Brain microvascular endothelial cell (primary cell): Measurements from ENCODE around the gene SAMD3.
"Not testable (repeated sequence)": the region's sequence is repeated elsewhere in the genome, so short reads cannot be mapped to it uniquely, and the experiment has no call there.

Experiments
- DNase-seq: peaks from one replicate; pipeline ENCODE4 v3.0.0-alpha.2; 2020
- H3K27ac ChIP-seq: fragments of 250-450 bp; sonication (Bioruptor Pico); 2 replicates; pipeline ENCODE4 v1.5.1; 2020; ENCODE audit warnings: mild to moderate bottlenecking, moderate library complexity
- H3K27me3 ChIP-seq: fragments of 250-450 bp; sonication (Bioruptor Pico); replicated peaks from 2 replicates; pipeline ENCODE4 v1.5.1; 2020; ENCODE audit warnings: mild to moderate bottlenecking
- H3K36me3 ChIP-seq: fragments of 250-450 bp; sonication (Bioruptor Pico); replicated peaks from 2 replicates; pipeline ENCODE4 v1.5.1; 2020; ENCODE audit warnings: mild to moderate bottlenecking
- H3K4me3 ChIP-seq: 2 replicates; pipeline ENCODE4 v1.5.1; 2011; ENCODE audit warnings: low read depth, mild to moderate bottlenecking, control low read depth, low read length, moderate library complexity
- CTCF ChIP-seq: IDR thresholded peaks from 2 replicates; pipeline ENCODE4 v1.5.1; 2011; ENCODE audit warnings: low read depth, mild to moderate bottlenecking, moderate library complexity, low read length, control low read depth, inconsistent platforms; ENCODE audit errors: missing control alignments
- in situ Hi-C: cut with HindIII; loops from 2 replicates; pipeline ENCODE4 v1.10.0; 2017; ENCODE audit warnings: low sequenced_read_pairs, low pct_ligation_motif_present

The SAMD3 gene

DNA sequence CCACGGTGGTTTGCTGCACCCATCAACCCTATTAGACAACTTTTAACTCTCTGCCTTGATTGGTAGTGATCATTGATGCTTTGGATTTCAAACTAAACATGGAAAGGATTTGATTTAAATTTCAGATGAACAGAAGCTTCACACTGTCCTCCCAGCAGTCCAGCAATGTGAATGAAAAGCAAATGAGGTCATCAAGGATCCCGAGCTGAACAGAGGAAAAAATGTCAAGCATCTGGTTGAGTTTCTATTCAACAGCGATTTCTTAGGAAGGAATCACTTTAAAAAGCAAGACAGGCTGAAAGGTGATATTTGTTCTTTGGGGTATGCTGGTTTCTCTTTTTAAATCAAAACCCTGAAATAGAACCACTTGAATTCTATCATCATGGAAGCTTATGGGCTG lies 10.6 kb upstream of the SAMD3 start:
- DNase-seq, result peak; percentile 44
- in situ Hi-C loops, result no loop called here
- no peak for TF ChIP-seq CTCF
- no peak overlapping the region for H3K4me3 ChIP-seq
- no peaks in the 10 kb centered on the region for H3K36me3 ChIP-seq
- no peak overlapping the region for H3K27ac ChIP-seq
- H3K27me3 ChIP-seq, result no peaks in the 10 kb centered on the region

DNA sequence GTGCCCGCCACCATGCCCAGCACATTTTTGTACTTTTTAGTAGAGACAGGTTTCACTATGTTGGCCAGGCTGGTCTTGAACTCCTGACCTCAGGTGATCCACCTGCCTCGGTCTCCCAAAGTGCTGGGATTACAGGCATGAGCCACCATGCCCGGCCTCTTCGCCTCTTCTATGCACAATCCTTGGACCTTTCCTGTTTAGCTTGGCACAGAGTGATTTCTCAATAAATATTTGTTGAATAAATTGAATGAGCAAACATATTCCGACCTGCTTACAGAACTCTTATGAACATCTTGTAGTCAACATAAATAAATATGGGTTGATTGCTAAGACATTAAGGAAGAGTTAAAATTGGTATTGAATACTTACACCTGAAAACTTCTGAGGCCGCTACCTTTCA lies 7.8 kb upstream of the SAMD3 start:
- H3K36me3 ChIP-seq, DNase-seq, H3K27ac ChIP-seq, in situ Hi-C loops, H3K27me3 ChIP-seq, H3K4me3 ChIP-seq: not testable (repeated sequence)

GRCh38 chr6:130229645-130230044 lies 6.9 kb upstream of the SAMD3 start:
- H3K27ac ChIP-seq, result no peak overlapping the region
- no peaks in the 10 kb centered on the region for H3K36me3 ChIP-seq
- H3K4me3 ChIP-seq, result no peak overlapping the region
- no peak for DNase-seq
- in situ Hi-C loops, result no loop called here
- TF ChIP-seq CTCF, result no peak
- H3K27me3 ChIP-seq, result no peaks in the 10 kb centered on the region

DNA sequence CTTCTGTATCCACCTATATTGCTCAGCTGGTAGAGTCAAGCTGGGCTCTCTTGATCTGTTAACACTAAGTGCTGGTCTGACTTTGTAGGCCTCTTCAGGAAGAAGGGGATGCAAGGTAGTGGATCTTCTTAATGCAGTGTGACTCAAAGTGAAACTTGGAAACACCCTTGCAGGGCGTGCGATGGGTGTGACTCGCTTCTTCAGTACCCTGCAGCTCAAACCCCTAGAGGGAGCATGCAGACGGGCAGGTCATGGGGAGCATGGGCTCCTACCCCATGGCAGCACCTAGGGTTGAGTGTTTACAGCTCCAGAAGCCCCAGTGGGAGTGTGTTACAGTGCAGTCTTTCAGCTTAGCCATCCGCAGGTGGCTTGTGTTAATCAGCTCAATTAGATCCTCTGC lies 757 bp upstream of the SAMD3 start:
- in situ Hi-C loops, result no loop called here
- H3K36me3 ChIP-seq, result no peaks in the 10 kb centered on the region
- H3K4me3 ChIP-seq, result no peak overlapping the region
- no peak overlapping the region for H3K27ac ChIP-seq
- no peak for DNase-seq
- H3K27me3 ChIP-seq, result no peaks in the 10 kb centered on the region
- TF ChIP-seq CTCF, result peak; percentile 7

DNA sequence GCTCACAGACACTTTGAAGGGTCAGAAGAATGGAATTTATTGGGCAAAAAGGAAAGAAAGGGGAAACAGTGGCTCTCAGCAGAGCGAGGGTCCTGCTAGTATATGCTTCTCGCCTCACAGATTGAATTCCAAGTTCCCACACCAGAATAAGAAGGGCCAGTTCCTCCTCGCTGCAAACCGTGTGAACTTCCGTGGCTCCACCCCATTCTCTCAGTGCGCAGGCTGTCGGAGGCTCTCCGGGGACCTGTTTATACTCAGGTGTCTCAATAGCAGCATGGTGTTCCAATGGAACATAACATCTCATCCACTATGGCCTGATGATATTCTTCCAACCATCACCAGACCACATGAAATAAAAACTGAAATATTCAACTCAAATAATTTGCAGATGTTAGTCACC lies 4.6 kb downstream of the SAMD3 start:
- no peak overlapping the region for H3K4me3 ChIP-seq
- no peak for DNase-seq
- TF ChIP-seq CTCF, result no peak
- in situ Hi-C loops, result no loop called here
- H3K27ac ChIP-seq, result no peak overlapping the region
- H3K36me3 ChIP-seq, result no peaks in the 10 kb centered on the region
- H3K27me3 ChIP-seq, result no peaks in the 10 kb centered on the region

DNA sequence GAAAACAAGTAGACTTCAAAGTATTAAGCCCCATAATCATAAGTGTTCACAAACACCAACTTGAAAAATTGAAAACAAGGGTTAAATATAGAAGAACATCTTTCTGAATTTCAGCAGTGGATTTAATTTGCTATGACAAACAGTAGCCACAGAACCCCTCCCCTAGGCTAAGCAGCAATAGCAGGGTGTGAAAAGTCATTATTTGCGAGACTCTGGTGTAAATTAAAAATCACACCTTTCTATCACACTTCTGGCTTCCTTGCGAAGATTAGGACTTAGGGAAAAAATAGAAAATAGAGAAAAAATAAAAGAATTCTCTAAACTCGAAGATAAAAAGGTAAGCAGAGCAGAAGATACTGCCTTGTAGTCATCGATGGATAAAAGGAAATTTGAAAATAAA lies 6.1 kb downstream of the SAMD3 start:
- H3K27ac ChIP-seq, result no peak overlapping the region
- DNase-seq, result no peak

More for the DNA sequence above, 6.1 kb downstream of the SAMD3 start:
- no peaks in the 10 kb centered on the region for H3K27me3 ChIP-seq
- in situ Hi-C loops, result no loop called here
- no peak for TF ChIP-seq CTCF
- no peak overlapping the region for H3K4me3 ChIP-seq
- H3K36me3 ChIP-seq, result no peaks in the 10 kb centered on the region
